ENCODE measurements around the gene ZNF577. TPM values are rescaled to one million over a fixed set of nuclear protein-coding genes. Genes with fewer than 3 reads are reported as not detected.
"Not testable (repeated sequence)": the region's sequence is repeated elsewhere in the genome, so short reads cannot be mapped to it uniquely, and the experiment has no call there.

The ZNF577 gene
- 6.6 TPM for polyA plus RNA-seq (2013, experiment 1 of 2; ENCODE audit: insufficient read length)
- polyA plus RNA-seq (2013, experiment 2 of 2; ENCODE audit: insufficient read length), result 7.2 TPM

DNA sequence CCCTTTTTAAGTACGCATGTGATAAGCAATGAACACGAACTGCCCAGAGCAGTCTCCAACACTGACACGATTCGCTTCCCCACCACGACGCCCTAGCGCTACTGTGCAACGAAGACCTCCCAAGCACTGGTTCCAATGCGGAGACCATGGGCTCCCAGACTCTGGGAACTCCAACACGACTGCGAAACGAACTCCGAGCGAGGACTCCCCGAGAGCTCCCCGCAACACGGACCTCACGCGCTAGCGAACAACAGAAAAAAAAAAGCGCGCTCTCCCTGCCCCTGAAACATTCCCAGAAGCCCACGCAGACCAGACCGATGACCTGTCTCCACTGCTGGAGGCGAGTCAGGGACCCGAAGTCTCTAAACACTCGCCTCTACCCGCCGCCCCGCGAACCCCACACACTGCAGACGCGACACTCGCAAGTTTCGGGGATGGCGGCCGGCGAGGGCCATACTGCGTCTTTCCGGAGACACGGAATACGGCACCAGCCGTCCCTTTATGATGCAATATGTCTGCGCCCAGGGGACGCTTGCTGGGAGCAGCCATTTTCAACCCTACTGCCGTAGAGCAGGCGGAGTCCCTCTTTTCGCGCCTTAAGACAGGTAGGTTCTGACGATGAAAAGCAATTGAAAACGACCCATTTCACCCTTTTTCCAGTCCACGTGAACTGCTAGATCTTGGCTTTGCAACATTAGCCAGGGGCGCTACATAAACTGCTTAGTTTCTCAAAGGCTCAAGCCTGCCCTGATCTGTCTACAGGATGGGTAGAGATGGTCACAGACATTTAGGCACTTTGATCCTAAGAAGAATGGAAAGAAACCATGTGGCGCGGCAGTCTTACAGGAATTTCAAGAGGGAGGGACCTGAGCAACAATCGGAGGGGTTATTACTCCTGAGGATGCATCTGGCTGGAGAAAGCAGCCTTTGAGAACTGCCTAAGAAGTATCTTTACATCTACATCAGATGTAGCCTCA, at the start of gene ZNF577:
ZNF577 (minus strand) TSS at position 430 of the 977 bp plus-strand sequence. CDS start 7,569 bp downstream, outside the sequence.
- DNase-seq, result peak; percentile 95

DNA sequence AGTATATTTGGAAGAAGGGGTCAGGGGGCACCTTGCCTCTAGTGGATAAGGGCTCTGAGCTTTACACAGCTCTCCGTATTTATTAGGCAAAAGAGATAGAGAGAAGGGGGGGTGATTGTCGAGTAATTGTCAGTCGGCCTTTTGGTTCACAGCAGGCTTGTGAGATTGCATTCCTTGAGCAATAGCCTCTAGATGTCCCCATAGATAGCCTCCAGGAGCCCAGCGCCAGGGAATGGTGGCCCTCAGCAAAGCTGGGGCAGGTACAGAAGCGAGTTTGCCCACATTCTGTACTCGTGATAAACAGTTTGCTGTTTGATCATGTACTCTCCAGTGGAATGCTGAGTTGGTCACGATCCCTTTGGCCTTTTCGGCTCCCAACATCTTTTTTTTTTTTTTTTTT, 44.2 kb upstream of the ZNF577 start:
- no peak for DNase-seq

DNA sequence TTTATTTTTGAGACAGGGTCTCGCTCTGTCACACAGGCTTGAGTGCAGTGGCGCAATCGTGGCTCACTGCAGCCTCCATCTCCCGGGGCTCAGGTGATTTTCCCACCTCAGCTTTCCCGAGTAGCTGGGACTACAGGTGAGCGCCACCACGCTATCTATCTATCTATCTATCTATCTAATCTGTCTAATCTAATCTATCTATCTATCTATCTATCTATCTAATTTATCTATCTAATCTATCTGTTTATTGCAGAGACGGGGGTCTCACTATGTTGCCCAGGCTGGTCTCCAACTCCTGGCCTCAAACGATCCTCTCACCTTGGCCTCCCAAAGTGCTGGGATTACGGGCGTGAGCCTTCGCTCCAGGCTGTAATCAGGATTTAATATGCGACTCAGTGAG, 40.1 kb upstream of the ZNF577 start:
- no peak for DNase-seq

DNA sequence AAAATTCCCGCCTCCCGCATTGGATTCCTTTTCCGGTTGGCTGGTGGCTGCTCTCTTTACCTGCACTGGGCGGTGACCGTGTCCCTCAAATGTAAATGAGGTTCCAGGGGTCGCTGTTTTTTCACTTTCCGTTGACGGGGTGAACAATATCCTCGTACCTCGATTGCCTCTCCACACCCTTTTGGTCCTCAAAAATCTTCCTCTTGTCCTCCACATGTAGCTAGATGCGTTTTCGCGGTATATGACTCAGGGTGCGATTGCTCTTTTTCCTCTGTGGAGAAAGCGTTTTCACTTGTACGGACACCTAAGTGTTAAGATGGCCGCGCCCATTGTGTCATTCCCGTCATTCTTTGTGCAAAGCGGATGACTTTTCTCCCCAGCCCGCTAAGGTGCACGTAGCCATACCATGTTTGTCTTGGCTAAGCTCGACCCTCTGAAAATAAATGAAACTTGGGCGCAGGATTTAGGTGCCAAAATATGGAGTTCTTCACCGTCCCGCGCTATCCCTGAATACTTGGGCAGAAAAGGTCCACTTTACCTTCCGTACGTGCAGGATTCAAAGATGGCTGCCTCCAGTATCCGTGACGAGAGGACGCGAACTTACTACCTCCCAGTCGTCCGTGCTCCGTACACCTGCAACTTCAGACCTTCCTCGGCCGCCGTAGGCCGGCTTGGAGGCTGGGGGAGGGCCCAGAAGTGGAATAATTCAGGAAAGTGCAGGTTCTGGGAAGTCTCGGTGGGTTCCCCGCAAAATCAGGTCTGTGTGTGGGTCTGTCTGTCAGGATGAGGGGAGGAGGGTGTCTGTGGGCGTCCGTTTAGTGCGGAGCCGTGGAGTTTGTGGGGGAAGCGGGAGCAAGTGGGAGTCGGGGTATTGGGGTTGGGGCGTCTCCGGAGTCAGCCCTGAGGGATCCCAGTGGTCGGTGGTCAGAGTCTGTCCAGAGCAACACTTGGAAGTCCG, 39.3 kb upstream of the ZNF577 start, which contains the start of gene ZNF613:
ZNF613 (plus strand) TSS at position 689 of the 958 bp plus-strand sequence. CDS start 8,749 bp downstream, outside the sequence.
- peak; percentile 90 for DNase-seq

DNA sequence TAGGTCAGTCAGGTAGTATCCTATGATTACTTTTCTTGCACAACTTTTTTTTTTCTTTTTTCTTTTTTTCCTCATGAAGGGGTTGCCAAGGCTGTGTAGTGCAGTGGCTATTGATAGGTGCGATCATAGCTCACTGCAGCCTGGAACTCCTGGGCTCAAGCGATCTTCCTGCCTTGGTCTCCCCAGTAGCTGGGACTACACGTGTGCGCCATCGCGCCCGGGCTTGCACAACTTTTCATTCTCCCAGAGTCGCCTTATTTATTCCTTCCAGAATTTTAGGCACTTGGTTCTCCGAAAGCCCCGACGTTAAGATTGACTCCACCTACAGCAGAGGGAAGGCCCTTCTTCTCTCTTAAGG, 38.7 kb upstream of the ZNF577 start:
- DNase-seq, result no peak

DNA sequence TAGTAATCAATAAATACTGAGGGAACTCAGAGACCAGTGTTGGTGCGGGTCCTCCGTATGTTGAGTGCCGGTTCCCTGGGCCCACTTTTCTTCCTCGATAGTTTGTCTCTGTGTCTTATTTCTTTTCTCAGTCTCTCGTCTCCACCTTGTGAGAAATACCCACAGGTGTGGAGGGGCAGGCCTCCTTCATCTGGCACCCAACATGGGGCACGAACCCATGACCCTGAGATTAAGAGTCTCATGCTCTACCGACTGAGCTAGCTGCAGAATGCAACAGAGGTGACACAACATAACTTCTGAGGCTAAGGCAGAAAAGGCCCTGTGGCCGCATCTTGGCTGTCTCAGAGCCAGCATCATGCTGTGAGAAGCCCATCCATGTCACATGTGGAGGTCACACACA, 34.2 kb upstream of the ZNF577 start:
- no peak for DNase-seq

DNA sequence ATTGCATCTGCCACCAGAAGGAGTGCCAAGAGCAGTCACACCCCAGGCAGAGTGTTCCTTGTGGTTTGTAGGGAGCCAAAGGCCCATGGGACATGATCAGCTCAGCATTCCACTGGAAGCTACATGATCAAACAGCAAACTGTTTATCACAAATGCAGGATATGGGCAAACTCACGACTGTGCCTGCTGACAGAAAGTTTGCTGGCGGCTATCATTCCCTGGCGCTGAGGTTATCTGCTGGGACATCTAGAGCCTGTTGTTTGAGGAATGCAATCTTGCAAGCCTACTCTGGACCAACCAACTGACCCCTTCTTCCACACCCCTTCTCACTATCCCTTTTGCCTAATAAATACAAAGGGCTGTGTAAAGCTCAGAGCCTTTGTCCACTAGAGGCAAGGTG, 31.9 kb upstream of the ZNF577 start:
- DNase-seq, result no peak

DNA sequence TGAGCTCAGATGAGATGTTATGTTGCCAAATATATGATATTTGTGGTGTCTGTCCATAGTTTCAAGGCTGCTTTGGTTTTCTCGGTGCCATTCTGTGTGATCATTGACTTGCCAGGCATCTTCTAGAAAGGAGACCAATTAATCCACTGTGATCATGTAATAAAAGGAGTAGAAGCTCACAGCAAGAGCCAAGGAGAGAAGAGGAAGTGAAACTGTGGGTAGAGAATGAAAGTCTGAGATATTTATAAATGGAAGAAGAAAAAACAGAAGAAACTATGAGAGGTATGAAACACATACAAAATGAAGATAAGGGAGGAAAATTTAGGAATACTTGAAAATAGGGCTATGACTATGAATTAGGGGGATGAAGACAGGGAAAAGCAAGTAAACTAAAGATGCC, 28.4 kb upstream of the ZNF577 start:
- no peak for DNase-seq

DNA sequence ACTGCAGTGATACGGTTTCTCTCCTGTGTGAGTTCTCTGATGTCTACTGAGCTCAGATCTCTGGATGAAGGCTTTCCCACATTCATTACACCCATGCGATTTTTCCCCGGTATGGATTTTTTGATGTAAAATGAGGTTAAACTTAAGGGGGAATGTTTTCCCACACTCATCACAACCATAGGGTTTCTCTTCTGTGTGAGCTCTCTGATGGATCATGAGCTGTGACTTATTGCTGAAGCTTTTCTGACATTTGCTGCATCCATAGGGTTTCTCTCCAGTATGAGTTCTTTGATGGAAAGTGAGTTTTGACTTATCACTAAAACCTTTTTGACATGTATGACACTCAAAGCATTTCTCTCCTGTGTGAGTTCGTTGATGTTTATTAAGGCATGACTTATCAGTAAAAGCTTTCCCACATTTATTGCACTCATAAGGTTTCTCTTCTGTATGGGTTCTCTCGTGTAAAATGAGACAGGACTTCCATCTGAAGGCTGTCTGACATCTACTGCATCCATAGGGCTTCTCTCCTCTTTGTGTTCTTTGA, 27.6 kb upstream of the ZNF577 start:
- DNase-seq, result no peak

DNA sequence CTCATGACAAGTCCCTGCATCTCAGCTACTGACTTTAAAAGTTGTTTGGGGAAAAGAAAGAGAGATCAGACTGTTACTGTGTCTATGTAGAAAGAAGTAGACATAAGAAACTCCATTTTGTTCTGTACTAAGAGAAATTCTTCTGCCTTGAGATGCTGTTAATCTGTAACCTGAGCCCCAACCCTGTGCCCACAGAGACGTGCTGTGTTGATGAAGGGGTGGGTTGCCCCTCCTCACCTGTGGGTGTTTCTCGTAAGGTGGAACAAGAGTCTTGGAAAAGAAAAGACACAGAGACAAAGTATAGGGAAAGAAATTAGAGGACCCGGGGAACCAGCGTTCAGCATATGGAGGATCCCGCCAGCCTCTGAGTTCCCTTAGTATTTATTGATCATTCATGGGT, 20.2 kb upstream of the ZNF577 start:
- DNase-seq, result not testable (repeated sequence)

DNA sequence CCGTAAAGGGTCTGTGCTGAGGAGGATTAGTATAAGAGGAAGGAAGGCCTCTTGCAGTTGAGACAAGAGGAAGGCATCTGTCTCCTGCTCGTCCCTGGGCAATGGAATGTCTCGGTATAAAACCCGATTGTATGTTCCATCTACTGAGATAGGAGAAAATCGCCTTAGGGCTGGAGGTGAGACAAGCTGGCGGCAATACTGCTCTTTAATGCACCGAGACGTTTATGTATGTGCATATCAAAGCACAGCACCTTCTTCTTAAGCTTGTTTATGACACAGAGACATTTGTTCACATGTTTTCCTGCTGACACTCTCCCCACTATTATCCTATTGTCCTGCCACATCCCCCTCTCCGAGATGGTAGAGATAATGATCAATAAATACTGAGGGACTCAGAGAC, 18.4 kb upstream of the ZNF577 start:
- DNase-seq, result not testable (repeated sequence)

DNA sequence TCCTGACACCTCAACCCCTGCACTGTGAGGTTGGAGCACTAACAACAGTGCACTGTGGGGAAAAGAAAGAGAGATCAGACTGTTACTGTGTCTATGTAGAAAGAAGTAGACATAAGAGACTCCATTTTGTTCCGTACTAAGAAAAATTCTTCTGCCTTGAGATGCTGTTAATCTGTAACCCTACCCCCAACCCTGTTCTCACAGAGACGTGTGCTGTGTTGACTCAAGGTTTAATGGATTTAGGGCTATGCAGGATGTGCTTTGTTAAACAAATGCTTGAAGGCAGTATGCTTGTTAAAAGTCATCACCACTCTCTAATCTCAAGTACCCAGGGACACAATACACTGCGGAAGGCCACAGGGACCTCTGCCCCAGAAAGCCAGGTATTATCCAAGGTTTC, 17.9 kb upstream of the ZNF577 start:
- not testable (repeated sequence) for DNase-seq

DNA sequence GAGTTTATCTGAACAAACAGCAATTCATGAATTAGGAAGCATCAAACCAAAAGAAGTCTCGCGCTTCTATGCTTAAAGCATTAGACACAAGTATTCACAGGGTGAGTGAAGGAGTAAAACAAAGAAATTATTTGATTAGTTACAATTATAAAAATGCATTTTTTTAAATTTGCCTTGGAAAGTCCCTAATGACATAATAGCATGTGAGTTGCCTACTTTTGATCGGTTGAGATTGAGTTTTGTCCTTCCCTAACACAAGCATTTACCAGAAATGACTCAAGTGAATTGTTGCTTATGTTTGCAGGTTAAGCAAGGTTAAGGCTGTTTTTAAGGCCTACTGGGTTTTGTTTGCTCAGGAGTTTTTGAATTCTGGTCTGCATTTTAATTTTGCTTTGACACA, 17.5 kb upstream of the ZNF577 start:
- no peak for DNase-seq

DNA sequence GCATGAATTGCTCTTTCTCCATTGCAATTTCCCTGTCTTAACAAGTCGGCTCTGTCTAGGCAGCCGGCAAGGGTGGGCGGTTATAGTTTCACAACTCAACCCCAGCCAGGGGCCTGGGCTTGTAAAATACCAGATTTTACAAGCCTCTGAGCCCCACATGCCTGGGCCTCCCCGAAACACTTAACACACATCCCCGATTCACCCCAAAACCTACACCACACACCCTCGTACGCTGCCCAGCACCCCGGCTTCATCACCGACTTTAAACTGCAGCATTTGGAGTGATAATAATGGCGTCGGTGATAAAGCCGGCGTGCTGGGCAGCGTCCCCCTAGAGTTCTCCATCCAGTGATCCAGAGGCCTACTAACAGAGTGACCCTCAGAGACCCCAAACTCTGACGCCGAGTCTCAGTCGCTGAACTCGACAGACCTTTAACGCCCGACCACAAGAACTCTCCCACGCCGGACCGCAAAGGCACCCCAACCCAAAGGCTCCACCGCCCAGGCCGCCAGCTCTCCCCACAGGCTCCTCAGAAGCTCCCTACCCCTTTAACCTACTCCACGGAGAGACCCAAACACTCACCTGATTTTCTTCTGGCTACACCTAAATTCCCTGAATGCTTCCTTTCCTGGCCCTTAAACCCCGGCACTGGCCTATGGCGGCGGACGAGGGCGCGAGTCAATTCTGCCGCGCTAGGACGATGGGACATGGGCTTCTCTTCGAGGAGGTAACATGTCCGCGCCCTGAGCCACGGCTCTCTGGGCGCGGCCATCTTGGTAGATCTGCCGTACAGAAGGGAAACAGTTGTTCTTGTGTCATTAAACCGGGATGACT, 16.8 kb upstream of the ZNF577 start, which contains the start of gene ZNF649:
ZNF649 (minus strand) TSS at position 687 of the 835 bp plus-strand sequence. CDS start 4,910 bp downstream, outside the sequence.
- DNase-seq, result peak; percentile 87

DNA sequence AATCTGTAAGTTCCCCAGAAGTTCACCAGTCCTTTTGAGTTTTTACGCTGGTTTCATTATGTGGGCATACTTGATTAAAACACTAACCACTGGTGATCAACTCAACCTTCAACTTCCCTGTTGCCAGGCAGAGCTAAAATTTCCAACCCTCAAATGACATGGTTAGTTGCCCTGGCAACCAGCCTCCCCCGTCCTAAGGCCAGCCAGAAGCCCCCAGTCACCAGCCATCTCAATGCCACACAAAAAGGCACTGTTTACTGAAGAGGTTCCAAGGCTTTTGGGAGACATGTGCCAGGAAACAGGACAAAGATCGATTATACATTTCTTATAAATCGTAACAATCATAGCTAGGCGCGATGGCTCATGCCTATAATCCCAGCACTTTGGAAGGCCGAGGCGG, 15.4 kb upstream of the ZNF577 start:
- no peak for DNase-seq

DNA sequence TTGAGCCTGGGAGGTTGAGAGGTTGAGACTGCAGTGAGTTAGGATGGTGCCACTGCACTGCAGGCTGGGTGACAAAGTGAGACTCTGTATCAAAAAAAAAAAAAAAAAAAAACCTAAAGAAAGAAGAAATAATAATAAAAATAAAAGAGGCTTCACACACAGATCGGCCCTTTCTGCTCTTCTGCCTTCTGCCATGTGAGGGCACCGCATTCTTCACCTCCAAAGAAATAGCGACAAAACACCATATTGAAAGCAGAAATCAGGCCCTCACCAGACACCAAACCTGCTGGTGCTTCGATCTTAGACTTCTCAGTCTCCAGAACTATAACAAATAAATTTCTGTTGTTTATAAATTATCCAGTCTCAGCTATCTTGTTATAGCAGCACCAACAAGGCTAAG, 14.1 kb upstream of the ZNF577 start:
- DNase-seq, result no peak

DNA sequence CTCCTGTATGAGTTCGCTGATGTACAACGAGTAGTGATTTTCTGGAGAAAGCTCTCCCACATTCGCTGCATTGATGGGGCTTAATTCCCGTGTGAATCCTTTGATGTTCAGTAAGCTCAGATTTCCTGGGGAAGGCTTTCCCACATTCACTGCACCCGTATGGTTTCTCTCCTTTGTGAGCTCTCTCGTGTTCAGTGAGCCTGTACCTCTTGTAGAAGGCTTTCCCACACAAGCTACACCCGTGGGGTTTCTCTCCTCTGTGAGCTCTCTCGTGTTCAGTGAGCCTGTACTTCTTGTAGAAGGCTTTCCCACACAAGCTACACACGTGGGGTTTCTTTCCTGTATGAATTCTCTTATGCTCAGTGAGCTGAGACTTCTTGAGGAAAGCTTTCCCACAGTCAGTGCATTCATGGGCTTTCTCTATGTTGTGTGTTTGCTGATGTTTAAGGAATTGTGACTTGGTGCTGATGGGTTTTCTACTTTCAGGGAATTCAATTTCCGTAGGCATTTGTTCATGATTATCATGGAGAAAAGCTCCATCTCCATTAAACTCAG, 3.5 kb upstream of the ZNF577 start:
- DNase-seq, result no peak

DNA sequence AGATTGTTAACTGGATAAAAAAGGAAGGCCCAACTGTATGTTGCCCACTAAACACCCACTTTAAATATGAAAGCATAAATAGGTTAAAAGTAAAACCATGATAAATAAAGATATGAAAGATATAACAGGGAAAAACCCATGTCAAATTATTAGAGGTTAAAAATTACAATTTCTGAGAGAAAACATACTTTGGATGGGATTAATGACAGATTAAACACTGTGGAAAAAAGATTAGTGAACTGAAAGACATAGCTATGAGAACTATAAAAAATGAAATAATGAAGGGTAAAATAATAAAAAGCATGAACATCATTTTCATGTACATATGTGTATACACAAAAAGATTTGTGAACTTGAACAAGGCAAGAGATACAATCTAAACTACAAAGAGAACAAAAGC, 2.2 kb upstream of the ZNF577 start:
- no peak for DNase-seq

DNA sequence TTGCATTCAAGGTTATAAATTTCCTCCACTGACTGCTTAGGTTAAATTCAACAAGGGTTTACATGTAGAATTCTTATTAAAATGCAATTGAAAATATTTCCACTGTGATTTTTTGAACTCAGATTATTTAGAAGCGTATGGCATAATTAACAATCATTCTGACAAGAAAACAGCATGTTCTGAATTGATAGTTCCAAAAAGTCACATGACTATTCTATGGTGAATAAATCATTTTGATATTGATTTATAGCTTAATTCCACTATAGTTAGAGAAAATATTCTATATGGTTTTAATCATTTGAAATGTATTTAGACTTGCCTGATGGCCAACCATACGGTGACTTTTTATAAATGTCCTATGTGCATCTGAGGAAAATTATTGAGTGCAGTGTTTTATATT, 3.0 kb downstream of the ZNF577 start:
- no peak for DNase-seq

DNA sequence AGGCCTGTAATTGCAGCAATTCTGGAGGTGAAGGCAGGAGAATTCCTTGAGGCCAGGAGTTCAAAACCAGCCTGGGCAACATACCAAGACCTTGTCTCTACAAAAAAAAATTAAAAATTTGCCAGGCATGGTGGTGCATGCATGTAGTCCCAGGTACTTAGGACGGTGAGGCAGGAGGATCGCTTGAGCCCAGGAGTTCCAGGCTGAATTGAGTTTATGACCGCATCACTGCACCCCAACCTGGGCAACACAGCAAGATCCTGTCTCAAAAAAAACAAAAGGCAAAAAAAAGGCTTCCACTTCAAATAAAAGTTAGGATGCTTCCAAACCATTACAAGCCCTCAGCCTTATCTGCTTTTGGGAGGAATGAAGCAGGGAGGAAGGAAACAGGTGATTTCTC, 5.2 kb downstream of the ZNF577 start:
- DNase-seq, result no peak

DNA sequence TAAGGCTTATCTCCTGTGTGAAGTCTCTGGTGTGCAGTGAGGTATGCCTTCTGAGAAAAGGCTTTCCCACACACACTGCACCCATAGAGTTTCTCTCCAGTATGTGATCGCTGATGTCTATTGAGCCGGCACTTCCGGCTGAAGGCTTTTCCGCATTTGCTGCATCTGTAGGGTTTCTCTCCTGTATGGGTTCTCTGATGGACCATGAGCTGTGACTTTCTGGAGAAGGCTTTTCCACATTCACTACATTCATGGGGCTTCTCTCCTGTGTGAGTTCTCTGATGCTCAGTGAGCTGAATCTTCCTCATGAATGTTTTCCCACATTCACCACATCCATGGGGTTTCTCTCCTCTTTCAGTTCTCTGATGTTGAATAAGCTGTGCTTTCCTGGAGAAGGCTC, 14.7 kb downstream of the ZNF577 start:
- no peak for DNase-seq
